ENCODE results near the gene ZNF134. TPM values are rescaled to one million over a fixed set of nuclear protein-coding genes. Genes with fewer than 3 reads are reported as not detected.

Gene ZNF134
- total RNA-seq (10 to 100 TPM; 37.6 to 41.7 TPM), polyA plus RNA-seq (ENCODE audit: insufficient read depth, low read depth, low replicate concordance) (11.2 TPM)
- long read RNA-seq, donor 1, full-length matches to known transcripts = 25 of 25 reads
- long read RNA-seq, donor 1, partial matches to known transcripts = 0 of 25 reads
- long read RNA-seq, donor 1, other reads (novel, unspliced or antisense) = 0 of 25 reads
- long read RNA-seq, donor 2, full-length matches to known transcripts = 6 of 6 reads
- long read RNA-seq, donor 2, partial matches to known transcripts = 0 of 6 reads
- long read RNA-seq, donor 2, other reads (novel, unspliced or antisense) = 0 of 6 reads

DNA sequence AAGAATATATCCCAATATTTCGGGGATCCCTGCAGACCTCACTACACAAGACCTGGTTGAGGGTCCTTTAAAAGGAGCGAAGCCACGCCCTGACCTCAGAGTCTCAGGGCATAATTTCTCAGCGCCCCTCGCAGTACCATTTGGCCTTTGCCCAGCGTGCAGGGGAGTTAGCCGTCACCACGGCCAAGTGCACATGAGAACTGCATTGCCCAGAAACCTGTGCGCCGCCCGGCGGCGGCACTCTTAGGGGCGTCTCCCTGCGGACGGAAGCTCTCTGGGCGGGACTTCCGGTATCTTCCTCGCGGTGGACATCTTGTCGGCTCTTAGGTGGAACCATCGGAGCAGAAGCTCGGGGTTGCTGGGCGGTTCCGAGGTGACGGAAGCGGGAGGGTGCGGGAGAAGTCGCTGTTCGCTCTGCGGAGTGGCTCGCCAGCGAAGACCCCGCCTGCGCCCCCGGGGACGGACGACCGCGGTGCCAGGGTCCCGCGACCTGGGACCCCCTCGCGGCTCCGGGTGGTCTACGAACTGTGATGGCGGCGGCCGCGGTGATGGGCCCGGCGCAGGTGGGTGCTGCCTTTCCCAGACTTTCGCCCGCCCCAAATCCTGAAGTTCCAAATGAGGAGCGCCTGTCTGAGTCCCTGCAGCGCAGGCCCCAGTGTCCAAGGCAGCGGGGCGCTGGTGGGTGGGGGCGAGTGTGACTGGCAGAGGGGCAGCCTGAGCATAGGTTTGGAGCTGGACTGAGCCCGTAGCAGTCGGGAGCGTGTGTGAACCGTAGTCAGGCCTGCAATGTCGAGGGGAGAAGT, at the start of gene ZNF134:
Gene ZNF134, plus strand, starts transcription at position 302 of the 803 bp plus-strand sequence. CDS start 5,227 bp downstream, outside the sequence.
- H3K4me1 ChIP-seq = peaks cover 5% of the 10 kb centered on the region
- no peaks in the 10 kb centered on the region for H3K9me3 ChIP-seq
- TF ChIP-seq, protein P1, sequence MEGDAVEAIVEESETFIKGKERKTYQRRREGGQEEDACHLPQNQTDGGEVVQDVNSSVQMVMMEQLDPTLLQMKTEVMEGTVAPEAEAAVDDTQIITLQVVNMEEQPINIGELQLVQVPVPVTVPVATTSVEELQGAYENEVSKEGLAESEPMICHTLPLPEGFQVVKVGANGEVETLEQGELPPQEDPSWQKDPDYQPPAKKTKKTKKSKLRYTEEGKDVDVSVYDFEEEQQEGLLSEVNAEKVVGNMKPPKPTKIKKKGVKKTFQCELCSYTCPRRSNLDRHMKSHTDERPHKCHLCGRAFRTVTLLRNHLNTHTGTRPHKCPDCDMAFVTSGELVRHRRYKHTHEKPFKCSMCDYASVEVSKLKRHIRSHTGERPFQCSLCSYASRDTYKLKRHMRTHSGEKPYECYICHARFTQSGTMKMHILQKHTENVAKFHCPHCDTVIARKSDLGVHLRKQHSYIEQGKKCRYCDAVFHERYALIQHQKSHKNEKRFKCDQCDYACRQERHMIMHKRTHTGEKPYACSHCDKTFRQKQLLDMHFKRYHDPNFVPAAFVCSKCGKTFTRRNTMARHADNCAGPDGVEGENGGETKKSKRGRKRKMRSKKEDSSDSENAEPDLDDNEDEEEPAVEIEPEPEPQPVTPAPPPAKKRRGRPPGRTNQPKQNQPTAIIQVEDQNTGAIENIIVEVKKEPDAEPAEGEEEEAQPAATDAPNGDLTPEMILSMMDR (IDR thresholded peaks at IDR 0.05) = no peak
- TF ChIP-seq POLR2A (IDR thresholded peaks at IDR 0.05) = no peak
- 1 to 3% methylated on average over 28 to 64 of the region's 64 CpGs for WGBS, 2 donors
- H3K27ac ChIP-seq = peak within 1 kb of the TSS; percentile 36 to 74
- no peaks in the 10 kb centered on the region for H3K27me3 ChIP-seq
- peak within 1 kb of the TSS; percentile 89 to 95 for H3K4me3 ChIP-seq
- peak; percentile 96 for DNase-seq
- H3K36me3 ChIP-seq (ENCODE audit: low read depth, missing control alignments) = no peaks in the 10 kb centered on the region
- intact Hi-C loops (cut with DNase I; ENCODE audit: low total_unique reads) = no loop called here

DNA sequence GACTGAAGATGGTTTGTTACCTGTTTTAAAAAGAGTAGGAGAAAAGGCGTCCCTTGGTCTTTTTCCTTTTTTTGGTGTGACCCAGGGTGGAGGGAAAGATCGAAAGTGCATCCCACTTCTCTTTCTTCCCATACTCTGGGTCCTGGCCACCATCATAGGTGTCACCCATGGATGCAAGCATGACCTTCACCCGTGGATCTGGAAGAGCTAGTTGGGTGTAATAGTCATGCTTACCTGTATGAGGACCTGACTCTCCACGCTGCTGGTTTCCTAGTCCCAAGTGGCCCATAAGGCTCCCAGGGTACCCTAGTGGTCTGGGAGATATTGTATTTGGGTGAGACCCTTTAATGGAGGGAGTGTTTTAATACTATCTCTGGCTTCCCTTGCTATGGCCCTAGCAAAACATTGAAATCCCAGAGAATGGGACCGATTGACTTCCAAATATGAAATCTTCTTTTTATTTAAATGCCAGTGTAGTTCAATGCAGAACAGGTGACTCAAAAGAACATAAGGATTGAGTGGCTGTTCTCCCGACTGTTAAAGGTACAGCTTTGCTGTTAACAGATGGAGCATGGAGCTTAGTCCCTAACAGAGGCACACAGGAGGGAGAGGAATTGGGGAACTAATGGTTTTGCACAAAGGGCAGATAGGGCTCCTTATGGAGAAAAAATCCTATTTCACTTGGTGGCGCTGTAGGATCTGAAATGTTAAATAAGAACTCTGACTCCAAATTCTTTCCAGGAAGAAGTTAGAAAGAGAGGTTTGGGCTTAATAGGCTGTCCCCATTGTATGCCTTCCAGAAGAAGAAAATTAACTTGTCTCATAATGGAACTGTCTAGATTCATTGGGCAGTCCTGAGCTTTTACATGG, 47.4 kb upstream of the ZNF134 start:
- Histone ChIP-seq H3K9me3 (peaks cover 5% of the 10 kb centered on the region), H3K4me1 (no peaks in the 10 kb centered on the region), H3K36me3 (ENCODE audit: low read depth, missing control alignments) (no peaks in the 10 kb centered on the region), H3K27ac (no peak overlapping the region), H3K4me3 (no peak overlapping the region), H3K27me3 (no peaks in the 10 kb centered on the region)
- intact Hi-C loops (cut with DNase I; ENCODE audit: low total_unique reads) = no loop called here
- no peak for DNase-seq
- no peak for TF ChIP-seq POLR2A (IDR thresholded peaks at IDR 0.05)
- TF ChIP-seq, protein P1 (IDR thresholded peaks at IDR 0.05) = no peak
- WGBS, 2 donors = 50 to 53% methylated on average over 7 of the region's 7 CpGs

DNA sequence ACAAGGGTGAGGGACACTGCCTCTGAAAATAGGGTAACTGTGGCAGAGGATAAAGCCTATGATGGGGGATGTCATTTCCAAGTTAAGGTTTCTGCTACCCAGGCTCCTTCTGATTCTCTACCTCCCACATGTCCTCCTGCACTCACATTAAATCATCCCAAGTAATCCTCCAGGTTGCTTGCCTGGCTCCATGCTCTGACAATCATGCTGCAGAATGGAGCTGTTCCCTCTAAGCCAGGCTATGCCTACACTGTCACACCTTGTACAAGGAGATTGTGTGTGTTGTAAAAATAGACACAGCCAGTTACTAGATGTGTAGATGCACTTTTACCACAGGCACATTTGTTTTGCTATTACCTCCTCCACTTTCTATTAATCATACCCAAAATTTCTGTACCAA, 43.3 kb upstream of the ZNF134 start:
- H3K36me3 ChIP-seq (ENCODE audit: low read depth, missing control alignments) = no peaks in the 10 kb centered on the region
- TF ChIP-seq, protein P1 (IDR thresholded peaks at IDR 0.05) = no peak
- no peak for TF ChIP-seq POLR2A (IDR thresholded peaks at IDR 0.05)

DNA sequence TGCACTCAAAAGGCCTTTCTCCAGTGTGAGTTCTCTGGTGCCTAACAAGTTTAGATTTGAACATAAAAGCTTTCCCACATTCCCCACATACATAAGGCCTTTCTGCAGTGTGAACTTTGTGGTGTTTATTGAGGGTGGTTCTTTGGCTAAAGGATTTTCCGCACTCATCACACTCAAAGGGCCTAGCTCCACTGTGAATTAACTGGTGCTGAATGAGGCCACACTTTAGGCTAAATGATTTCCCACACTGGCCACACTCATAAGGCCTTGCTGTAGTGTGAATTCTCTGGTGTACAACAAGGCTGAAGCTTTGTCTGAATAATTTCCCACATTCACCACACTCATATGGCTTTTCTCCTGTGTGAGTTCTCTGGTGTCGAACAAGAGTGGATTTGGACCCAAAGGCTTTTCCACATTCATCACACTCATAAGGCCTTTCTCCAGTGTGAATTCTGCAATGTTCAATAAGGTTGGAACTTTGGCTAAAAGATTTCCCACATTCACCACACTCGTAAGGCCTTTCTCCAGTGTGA, 41.6 kb upstream of the ZNF134 start:
- H3K27me3 ChIP-seq = no peaks in the 10 kb centered on the region
- intact Hi-C loops (cut with DNase I; ENCODE audit: low total_unique reads) = no loop called here
- no peak for TF ChIP-seq POLR2A (IDR thresholded peaks at IDR 0.05)
- TF ChIP-seq, protein P1 (IDR thresholded peaks at IDR 0.05) = no peak
- no peaks in the 10 kb centered on the region for H3K36me3 ChIP-seq (ENCODE audit: low read depth, missing control alignments)
- H3K4me1 ChIP-seq = no peaks in the 10 kb centered on the region
- WGBS, 2 donors = 97 to 98% methylated on average over 3 of the region's 3 CpGs
- H3K9me3 ChIP-seq = no peaks in the 10 kb centered on the region
- H3K4me3 ChIP-seq = no peak overlapping the region
- H3K27ac ChIP-seq = no peak overlapping the region
- DNase-seq = no peak

More for the DNA sequence above, 43.3 kb upstream of the ZNF134 start:
- Histone ChIP-seq H3K27ac (no peak overlapping the region), H3K4me1 (no peaks in the 10 kb centered on the region), H3K9me3 (peaks cover 5% of the 10 kb centered on the region), H3K27me3 (no peaks in the 10 kb centered on the region), H3K4me3 (no peak overlapping the region)
- no peak for DNase-seq
- intact Hi-C loops (cut with DNase I; ENCODE audit: low total_unique reads) = no loop called here

All from testis (tissue), 5 donors.